ENCODE data around the gene SERPINB13. TPM values are rescaled to one million over a fixed set of nuclear protein-coding genes. Genes with fewer than 3 reads are reported as not detected.

SERPINB13 gene
- total and polyA plus RNA-seq, 2 donors (not counting 1 experiment from before 2014, with no cell fraction given): not detected

DNA sequence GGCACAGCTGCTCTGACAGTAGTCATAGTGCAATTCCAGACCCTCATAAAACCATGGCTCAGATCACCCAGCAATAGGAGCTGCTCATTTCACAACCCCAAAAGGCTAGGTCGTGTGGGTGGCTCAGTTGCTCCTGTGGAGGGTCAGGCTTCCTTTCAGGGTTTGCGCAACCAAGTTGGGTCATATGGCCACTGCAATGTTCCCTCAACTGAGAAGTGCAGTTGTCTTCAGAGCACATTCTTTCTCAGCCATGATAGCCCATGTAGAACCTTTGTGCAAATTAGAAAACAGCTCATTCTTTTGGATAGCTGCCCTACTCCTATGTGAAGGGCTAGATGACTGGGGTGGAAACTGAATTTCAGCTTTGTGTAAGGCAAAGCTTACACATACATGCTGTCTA lies 3.2 kb downstream of the SERPINB13 start:
- H3K27ac Mint-ChIP-seq: no peak overlapping the region
- no peaks in the 10 kb centered on the region for H4K20me1 ChIP-seq (ENCODE audit: control insufficient read depth, insufficient read depth, low read length, poor library complexity, severe bottlenecking)
- no peaks in the 10 kb centered on the region for H3K4me1 Mint-ChIP-seq
- peaks cover 9% of the 10 kb centered on the region for H3K27me3 Mint-ChIP-seq
- WGBS (ENCODE audit: insufficient coverage): 86% methylated on average over 2 of the region's 2 CpGs
- ChIA-PET POLR2A (no interaction called here), CTCF (no interaction called here)
- no peak overlapping the region for H3K4me3 Mint-ChIP-seq
- no peak for TF ChIP-seq EZH2 (IDR thresholded peaks at IDR 0.05; ENCODE audit: borderline replicate concordance, insufficient read depth, low read depth, low read length, poor library complexity, severe bottlenecking)
- TF ChIP-seq CTCF (IDR thresholded peaks at IDR 0.05): no peak
- H3K79me2 ChIP-seq (ENCODE audit: control insufficient read depth, insufficient read depth, low read length): no peaks in the 10 kb centered on the region
- H3K4me2 ChIP-seq (replicated peaks; ENCODE audit: low read depth, low read length, poor library complexity, severe bottlenecking): no peak overlapping the region
- H3K9me3 Mint-ChIP-seq (ENCODE audit: insufficient read depth): no peaks in the 10 kb centered on the region
- peaks cover 0 to 4% (median 3%) of the 10 kb centered on the region in 4 experiments for H3K27me3 ChIP-seq (replicated peaks in 1 of 4; ENCODE audit: control extremely low read depth in 1 of 4, control insufficient read depth in 3 of 4, insufficient read depth in 4 of 4, low read length in 3 of 4)
- no peaks in the 10 kb centered on the region for H3K36me3 ChIP-seq (replicated peaks in 1 of 2; ENCODE audit: control extremely low read depth in 1 of 2, control insufficient read depth in 1 of 2, extremely low read depth in 1 of 2, insufficient read depth in 2 of 2, low read length in 1 of 2)
- H3K4me3 ChIP-seq (ENCODE audit: control extremely low read depth in 1 of 5, extremely low read depth in 1 of 5, insufficient read depth in 1 of 5, low read depth in 2 of 5, low read length in 4 of 5): no peak overlapping the region
- no peak overlapping the region for H3K9ac ChIP-seq (ENCODE audit: low read length)
- H3K27ac ChIP-seq (ENCODE audit: low read length in 2 of 2): no peak overlapping the region
- DNase-seq (no peak), ATAC-seq (ENCODE audit: low read depth) (no peak)
- H3K4me1 ChIP-seq (ENCODE audit: control insufficient read depth in 2 of 2, insufficient read depth in 2 of 2, low read length in 2 of 2): no peaks in the 10 kb centered on the region
- intact Hi-C loops (cut with micrococcal nuclease): no loop called here
- no peaks in the 10 kb centered on the region for H3K9me3 ChIP-seq (ENCODE audit: control extremely low read depth in 1 of 3, control insufficient read depth in 2 of 3, insufficient read depth in 1 of 3, low read length in 2 of 3)
- no peak overlapping the region for H2AFZ ChIP-seq (ENCODE audit: insufficient read depth, low read depth, low read length, poor library complexity, severe bottlenecking)

- no peak overlapping the region for H3K27ac ChIP-seq (ENCODE audit: low read length in 2 of 2)
- no peak overlapping the region for H3K4me2 ChIP-seq (replicated peaks; ENCODE audit: low read depth, low read length, poor library complexity, severe bottlenecking)
- peaks cover 0 to 4% (median 3%) of the 10 kb centered on the region in 4 experiments for H3K27me3 ChIP-seq (replicated peaks in 1 of 4; ENCODE audit: control extremely low read depth in 1 of 4, control insufficient read depth in 3 of 4, insufficient read depth in 4 of 4, low read length in 3 of 4)
- TF ChIP-seq EZH2 (IDR thresholded peaks at IDR 0.05; ENCODE audit: borderline replicate concordance, insufficient read depth, low read depth, low read length, poor library complexity, severe bottlenecking): no peak
- no peak for TF ChIP-seq CTCF (IDR thresholded peaks at IDR 0.05)
- Mint-ChIP-seq H3K27me3 (peaks cover 5% of the 10 kb centered on the region), H3K4me3 (no peak overlapping the region), H3K9me3 (ENCODE audit: insufficient read depth) (no peaks in the 10 kb centered on the region), H3K4me1 (no peaks in the 10 kb centered on the region), H3K27ac (no peak overlapping the region)
- H3K9me3 ChIP-seq (ENCODE audit: control extremely low read depth in 1 of 3, control insufficient read depth in 2 of 3, insufficient read depth in 1 of 3, low read length in 2 of 3): no peaks in the 10 kb centered on the region
- intact Hi-C loops (cut with micrococcal nuclease): no loop called here
- no peak overlapping the region for H3K9ac ChIP-seq (ENCODE audit: low read length)
- H2AFZ ChIP-seq (ENCODE audit: insufficient read depth, low read depth, low read length, poor library complexity, severe bottlenecking): no peak overlapping the region
- H3K79me2 ChIP-seq (ENCODE audit: control insufficient read depth, insufficient read depth, low read length): no peaks in the 10 kb centered on the region
- no peaks in the 10 kb centered on the region for H4K20me1 ChIP-seq (ENCODE audit: control insufficient read depth, insufficient read depth, low read length, poor library complexity, severe bottlenecking)
- 80% methylated on average over 1 of the region's 3 CpGs for WGBS (ENCODE audit: insufficient coverage)
- ChIA-PET POLR2A (no interaction called here), CTCF (interaction anchor here (0.6 kb wide), 1 partner anchor 10 kb away, joined by 3 read pairs; no protein-coding TSS in a partner anchor)
- no peak overlapping the region for H3K4me3 ChIP-seq (ENCODE audit: control extremely low read depth in 1 of 5, extremely low read depth in 1 of 5, insufficient read depth in 1 of 5, low read depth in 2 of 5, low read length in 4 of 5)
- ATAC-seq (ENCODE audit: low read depth) (no peak), DNase-seq (no peak)
- H3K36me3 ChIP-seq (replicated peaks in 1 of 2; ENCODE audit: control extremely low read depth in 1 of 2, control insufficient read depth in 1 of 2, extremely low read depth in 1 of 2, insufficient read depth in 2 of 2, low read length in 1 of 2): no peaks in the 10 kb centered on the region
- H3K4me1 ChIP-seq (ENCODE audit: control insufficient read depth in 2 of 2, insufficient read depth in 2 of 2, low read length in 2 of 2): no peaks in the 10 kb centered on the region
These were observed 4.0 kb downstream of the SERPINB13 start for GRCh38 chr18:63590966-63591695.
